PFSK-1 (cell line): ENCODE measurements around the gene MRPS15.

Experiments used
- FOXP2 ChIP-seq: optimal IDR thresholded peaks from 2 replicates; pipeline ENCODE3; 2011; ENCODE audit warnings: borderline replicate concordance, control low read depth, inconsistent platforms; ENCODE audit not compliant: insufficient read depth; ENCODE audit errors: extremely low read length, extremely low read depth
- POLR2AphosphoS5 ChIP-seq: IDR thresholded peaks from 2 replicates; pipeline ENCODE4 v1.6.1; 2012; ENCODE audit warnings: low read depth, mild to moderate bottlenecking, control low read depth, low read length, moderate library complexity
- REST ChIP-seq, 2 experiments: IDR thresholded peaks; 2 replicates each; pipeline versions ENCODE4 v1.6.1 to v1.8.0; 2011 to 2012; ENCODE audit warnings: low read depth in 2 of 2, low read length in 2 of 2, control low read depth in 1 of 2, inconsistent platforms in 1 of 2, mild to moderate bottlenecking in 1 of 2, moderate library complexity in 1 of 2; ENCODE audit not compliant: insufficient read depth in 1 of 2
- SIN3A ChIP-seq: IDR thresholded peaks from 2 replicates; pipeline ENCODE4 v1.6.1; 2012; ENCODE audit warnings: mild to moderate bottlenecking, low read length, moderate library complexity, borderline replicate concordance; ENCODE audit not compliant: insufficient read depth
- TAF1 ChIP-seq: IDR thresholded peaks from 2 replicates; pipeline ENCODE4 v1.6.1; 2012; ENCODE audit warnings: low read length, control low read depth, borderline replicate concordance; ENCODE audit not compliant: insufficient read depth

- TF ChIP-seq REST (IDR thresholded peaks at IDR 0.05; ENCODE audit: insufficient read depth in 1 of 2, low read depth in 2 of 2, low read length in 2 of 2) (no peak), FOXP2 (no peak), POLR2AphosphoS5 (no peak), SIN3A (no peak), TAF1 (no peak)
These were observed 16.9 kb upstream of the MRPS15 start for GRCh38 chr1:36481091-36481490.
